Measurements from ENCODE around the gene PAIP1.

GRCh38 chr5:43572357-43572756 is 15.5 kb upstream of the PAIP1 start:
- TF ChIP-seq EZH2phosphoT487 (IDR thresholded peaks at IDR 0.05; ENCODE audit: low read depth) = no peak
- TF ChIP-seq CTCF (IDR thresholded peaks at IDR 0.05; ENCODE audit: low read depth, low read length) = no peak
